ENCODE measurements around the gene RABL6.

The RABL6 gene

DNA sequence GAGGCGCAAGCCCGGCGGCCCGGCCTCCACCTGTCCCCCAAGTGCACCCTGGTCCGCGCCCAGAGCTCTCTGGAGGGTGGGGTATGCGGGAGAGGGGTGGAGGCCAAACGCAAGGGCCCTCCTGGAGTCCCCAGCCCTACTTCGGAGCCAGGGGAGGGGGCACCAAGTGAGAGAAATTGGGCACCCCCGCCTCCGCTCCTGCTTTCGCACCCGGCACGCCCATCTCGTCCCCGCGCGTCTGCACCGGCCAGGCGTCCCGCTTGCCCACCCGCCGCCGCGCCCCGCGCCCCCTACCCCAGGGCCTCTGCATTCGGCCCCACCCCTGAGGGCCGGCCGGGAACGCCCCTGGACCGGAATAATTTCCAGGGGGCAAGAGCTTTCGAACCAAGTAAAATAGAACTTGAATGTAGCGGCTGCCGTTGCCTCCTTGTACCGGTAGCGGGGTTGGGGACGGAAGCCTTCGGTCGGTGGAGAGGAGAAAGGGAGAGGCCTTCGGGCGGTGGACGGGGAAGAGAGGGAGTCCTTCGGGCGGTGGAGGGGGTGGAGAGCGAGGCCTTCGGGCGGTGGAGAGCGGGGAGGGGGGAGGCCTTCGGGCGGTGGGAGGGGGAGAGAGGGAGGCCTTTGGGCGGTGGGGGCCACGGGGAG is 40.8 kb downstream of the RABL6 start:
- POLR2A ChIA-PET = interaction anchor here (0.8 to 1.8 kb wide), 5 partner anchors 10 to 187 kb away, joined by 3 to 8 read pairs (median 3); partner anchors contain the start of gene CLIC3
- TF ChIP-seq, protein P1, sequence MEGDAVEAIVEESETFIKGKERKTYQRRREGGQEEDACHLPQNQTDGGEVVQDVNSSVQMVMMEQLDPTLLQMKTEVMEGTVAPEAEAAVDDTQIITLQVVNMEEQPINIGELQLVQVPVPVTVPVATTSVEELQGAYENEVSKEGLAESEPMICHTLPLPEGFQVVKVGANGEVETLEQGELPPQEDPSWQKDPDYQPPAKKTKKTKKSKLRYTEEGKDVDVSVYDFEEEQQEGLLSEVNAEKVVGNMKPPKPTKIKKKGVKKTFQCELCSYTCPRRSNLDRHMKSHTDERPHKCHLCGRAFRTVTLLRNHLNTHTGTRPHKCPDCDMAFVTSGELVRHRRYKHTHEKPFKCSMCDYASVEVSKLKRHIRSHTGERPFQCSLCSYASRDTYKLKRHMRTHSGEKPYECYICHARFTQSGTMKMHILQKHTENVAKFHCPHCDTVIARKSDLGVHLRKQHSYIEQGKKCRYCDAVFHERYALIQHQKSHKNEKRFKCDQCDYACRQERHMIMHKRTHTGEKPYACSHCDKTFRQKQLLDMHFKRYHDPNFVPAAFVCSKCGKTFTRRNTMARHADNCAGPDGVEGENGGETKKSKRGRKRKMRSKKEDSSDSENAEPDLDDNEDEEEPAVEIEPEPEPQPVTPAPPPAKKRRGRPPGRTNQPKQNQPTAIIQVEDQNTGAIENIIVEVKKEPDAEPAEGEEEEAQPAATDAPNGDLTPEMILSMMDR (IDR thresholded peaks at IDR 0.05; ENCODE audit: insufficient read depth, low read length, missing control alignments) = no peak
- DNase-seq (ENCODE audit: low read depth, low spot score) = no peak
- CTCF ChIA-PET = interaction anchor here (0.9 to 1.6 kb wide), 3 partner anchors 8 to 207 kb away, joined by 3 to 8 read pairs (median 3); no protein-coding TSS in a partner anchor
- H3K4me3 ChIP-seq (ENCODE audit: low read depth, low read length) = peak overlapping the region; percentile 97

DNA sequence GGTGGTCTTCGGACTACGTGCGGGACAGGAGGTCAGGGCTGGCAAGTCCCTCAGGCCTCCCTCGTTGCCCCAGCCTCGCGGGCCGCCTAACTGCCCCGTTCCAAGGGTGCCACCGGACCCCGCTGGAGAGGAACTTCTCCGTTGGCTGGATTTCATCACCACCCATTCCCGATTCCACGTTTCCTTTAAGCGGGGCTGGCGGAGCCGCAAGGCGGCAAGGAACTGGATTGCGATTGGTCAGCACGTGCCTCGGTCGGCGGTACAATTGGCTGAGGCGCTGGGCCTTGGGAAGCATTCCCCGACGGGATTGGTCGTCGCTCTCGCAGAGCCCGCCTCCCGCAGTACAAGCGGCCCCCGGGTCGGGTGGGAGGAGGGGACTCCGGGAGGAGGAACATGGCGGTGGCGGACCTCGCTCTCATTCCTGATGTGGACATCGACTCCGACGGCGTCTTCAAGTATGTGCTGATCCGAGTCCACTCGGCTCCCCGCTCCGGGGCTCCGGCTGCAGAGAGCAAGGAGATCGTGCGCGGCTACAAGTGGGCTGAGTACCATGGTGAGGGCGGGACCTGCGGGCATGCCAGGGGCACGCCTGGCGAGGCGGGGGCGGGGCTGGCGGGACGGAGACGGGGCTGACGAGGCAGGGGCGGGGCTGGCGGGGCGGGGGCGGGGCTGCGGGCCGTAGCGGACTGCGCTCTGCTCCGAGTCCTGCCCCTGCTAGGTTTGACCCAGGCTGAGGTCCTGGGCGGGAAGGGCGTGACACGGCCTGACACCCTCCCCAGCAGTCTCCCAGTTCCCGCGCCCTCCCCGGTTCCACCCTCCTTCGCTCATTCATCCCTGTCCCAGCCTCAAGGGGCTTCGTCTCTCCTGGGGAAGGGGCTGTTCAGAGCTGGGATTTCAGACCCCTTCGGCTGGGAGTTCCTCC is 41.6 kb downstream of the RABL6 start, which contains the start of gene PHPT1:
Gene PHPT1, plus strand, starts transcription at position 372 of the 922 bp plus-strand sequence. Its CDS starts 22 bp downstream, at position 394.
- ChIA-PET POLR2A (interaction anchor here (1.0 to 1.1 kb wide), 2 partner anchors 11 to 42 kb away, joined by 3 read pairs; no protein-coding TSS in a partner anchor), CTCF (interaction anchor here (0.9 kb wide), 1 partner anchor 9 kb away, joined by 3 read pairs; no protein-coding TSS in a partner anchor)
- peak within 1 kb of the TSS; percentile 97 for H3K4me3 ChIP-seq (ENCODE audit: low read depth, low read length)
- TF ChIP-seq, protein P1 (IDR thresholded peaks at IDR 0.05; ENCODE audit: insufficient read depth, low read length, missing control alignments) = no peak
- peak; percentile 92 for DNase-seq (ENCODE audit: low read depth, low spot score)

DNA sequence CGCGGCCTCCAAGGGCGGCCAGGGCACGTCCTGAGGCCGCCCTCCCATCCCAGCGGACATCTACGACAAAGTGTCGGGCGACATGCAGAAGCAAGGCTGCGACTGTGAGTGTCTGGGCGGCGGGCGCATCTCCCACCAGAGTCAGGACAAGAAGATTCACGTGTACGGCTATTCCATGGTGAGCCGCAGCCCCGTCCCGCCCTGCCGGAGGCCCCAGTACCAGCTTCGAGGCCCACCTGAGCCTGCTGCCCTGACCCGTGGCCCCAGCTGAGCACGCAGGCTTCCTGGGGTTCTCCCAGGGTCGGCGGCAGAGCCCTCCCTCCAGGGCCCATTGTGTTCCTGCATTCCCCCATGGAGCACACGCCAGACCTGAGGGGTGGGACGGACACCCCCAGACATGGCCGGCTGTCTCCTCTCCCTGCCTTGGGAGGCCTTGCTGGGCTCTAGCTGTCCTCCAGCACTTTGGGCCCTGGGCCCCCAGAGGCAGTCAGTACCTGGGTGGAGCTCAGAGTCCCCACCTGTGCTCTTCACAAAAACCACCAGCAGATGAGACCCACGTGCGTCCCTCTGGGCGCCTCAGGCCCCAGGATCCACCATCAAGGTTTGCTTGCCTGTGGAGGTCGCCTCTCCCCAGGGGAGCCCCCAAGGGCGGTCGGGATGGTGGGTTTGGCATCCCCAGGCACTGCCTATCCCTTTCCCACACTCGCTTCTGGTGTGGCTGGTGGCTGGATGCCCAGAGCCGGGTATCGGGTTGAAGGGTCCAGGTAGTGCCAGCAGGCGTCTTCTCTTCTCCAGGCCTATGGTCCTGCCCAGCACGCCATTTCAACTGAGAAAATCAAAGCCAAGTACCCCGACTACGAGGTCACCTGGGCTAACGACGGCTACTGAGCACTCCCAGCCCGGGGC is 42.5 kb downstream of the RABL6 start:
- DNase-seq (ENCODE audit: low read depth, low spot score) = no peak
- POLR2A ChIA-PET = interaction anchor here (1.1 kb wide), 1 partner anchor 10 kb away, joined by 3 read pairs; no protein-coding TSS in a partner anchor
- peak overlapping the region; percentile 97 for H3K4me3 ChIP-seq (ENCODE audit: low read depth, low read length)
- CTCF ChIA-PET = no interaction called here
- TF ChIP-seq, protein P1 (IDR thresholded peaks at IDR 0.05; ENCODE audit: insufficient read depth, low read length, missing control alignments) = no peak

DNA sequence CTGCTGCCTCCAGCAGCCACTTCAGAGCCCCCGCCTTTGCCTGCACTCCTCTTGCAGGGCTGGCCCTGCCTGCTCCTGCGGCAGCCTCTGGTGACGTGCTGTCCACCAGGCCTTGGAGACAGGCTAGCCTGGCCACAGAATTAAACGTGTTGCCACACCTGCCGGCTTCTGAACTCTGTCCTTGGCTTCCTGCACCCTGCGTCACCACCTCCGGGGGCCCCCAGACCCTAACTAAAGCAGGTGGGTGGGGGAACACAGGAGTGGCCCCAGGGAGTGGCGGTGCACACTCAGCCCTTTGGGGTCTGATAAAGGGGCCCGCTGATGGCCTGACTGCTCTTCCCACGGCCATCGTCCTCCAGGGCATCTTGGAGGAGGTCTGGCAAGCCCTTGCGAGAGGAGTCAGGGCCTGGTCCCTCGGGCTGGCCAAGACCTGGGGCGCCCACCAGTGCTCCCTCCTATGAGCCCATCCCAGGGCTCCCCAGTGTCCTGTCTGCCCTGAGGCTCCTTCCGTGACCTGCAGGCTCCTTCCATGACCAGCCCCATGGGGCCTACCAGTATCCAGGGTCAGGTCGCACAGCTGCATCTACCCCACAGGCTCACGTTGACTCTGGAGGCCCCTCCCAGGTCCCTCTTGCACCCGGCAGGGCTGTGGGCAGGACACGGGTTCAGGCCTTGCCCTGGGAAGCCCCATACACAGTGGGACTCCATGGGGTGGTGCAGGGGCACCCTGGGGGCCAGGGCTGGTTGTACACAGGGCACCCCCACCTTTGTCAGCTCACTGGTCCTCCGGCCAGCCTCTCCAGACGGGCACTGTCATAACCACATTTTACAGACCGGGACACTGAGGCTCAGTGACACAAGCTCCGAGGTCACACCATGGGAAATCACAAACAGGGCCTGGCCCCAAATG is 43.4 kb downstream of the RABL6 start:
- POLR2A ChIA-PET = interaction anchor here (1.1 kb wide), 1 partner anchor 12 kb away, joined by 4 read pairs; no protein-coding TSS in a partner anchor
- TF ChIP-seq, protein P1 (IDR thresholded peaks at IDR 0.05; ENCODE audit: insufficient read depth, low read length, missing control alignments) = no peak
- DNase-seq (ENCODE audit: low read depth, low spot score) = no peak
- CTCF ChIA-PET = interaction anchor here (0.9 to 1.6 kb wide), 2 partner anchors 122 to 178 kb away, joined by 3 to 4 read pairs; no protein-coding TSS in a partner anchor
- H3K4me3 ChIP-seq (ENCODE audit: low read depth, low read length) = peak overlapping the region; percentile 97; the same call in 1 of the 2 replicates

Measured in AG04449 (cell line).